D721Med (cell line): Measurements from ENCODE around the gene SNAPC4.

Source experiments
- DNase-seq: peaks from one replicate; pipeline ENCODE4 v3.0.0; 2011; ENCODE audit warnings: low spot score; ENCODE audit not compliant: insufficient read length
- FAIRE-seq: peaks from 2 replicates; lab custom pipeline; 2011; peaks lifted over from hg19 to GRCh38; lab: Jason Lieb, UNC
- CTCF ChIP-seq: IDR thresholded peaks from 2 replicates; pipeline ENCODE4 v1.5.1; 2012; ENCODE audit warnings: mild to moderate bottlenecking, control low read depth; ENCODE audit not compliant: insufficient read depth; ENCODE audit errors: missing control alignments

Gene SNAPC4

GRCh38 chr9:136379401-136379800, 20.6 kb downstream of the SNAPC4 start:
- FAIRE-seq = no peak
- no peak for TF ChIP-seq CTCF
- DNase-seq = no peak

GRCh38 chr9:136379003-136379287, 21.0 kb downstream of the SNAPC4 start:
- DNase-seq (no peak), FAIRE-seq (no peak)
- TF ChIP-seq CTCF = no peak

GRCh38 chr9:136378170-136379002, 21.6 kb downstream of the SNAPC4 start:
- no peak for FAIRE-seq
- DNase-seq = no peak
- TF ChIP-seq CTCF = no peak

GRCh38 chr9:136377341-136378169, 22.4 kb downstream of the SNAPC4 start:
- no peak for FAIRE-seq
- no peak for DNase-seq
- TF ChIP-seq CTCF = no peak

- no peak for FAIRE-seq
- TF ChIP-seq CTCF = no peak
- DNase-seq = no peak
These were observed 23.5 kb downstream of the SNAPC4 start for GRCh38 chr9:136376457-136376856.

- FAIRE-seq (no peak), DNase-seq (no peak)
- no peak for TF ChIP-seq CTCF
These were observed 24.9 kb downstream of the SNAPC4 start for GRCh38 chr9:136375096-136375495.

- TF ChIP-seq CTCF = no peak
These were observed 25.8 kb downstream of the SNAPC4 start for GRCh38 chr9:136374183-136374575.

More at GRCh38 chr9:136374183-136374575, 25.8 kb downstream of the SNAPC4 start:
- no peak for DNase-seq
- no peak for FAIRE-seq
